ENCODE results near the gene NLRX1. TPM values are rescaled to one million over a fixed set of nuclear protein-coding genes. Genes with fewer than 3 reads are reported as not detected.

The NLRX1 gene
- polyA plus RNA-seq, 1 experiment: 4.7 TPM

DNA sequence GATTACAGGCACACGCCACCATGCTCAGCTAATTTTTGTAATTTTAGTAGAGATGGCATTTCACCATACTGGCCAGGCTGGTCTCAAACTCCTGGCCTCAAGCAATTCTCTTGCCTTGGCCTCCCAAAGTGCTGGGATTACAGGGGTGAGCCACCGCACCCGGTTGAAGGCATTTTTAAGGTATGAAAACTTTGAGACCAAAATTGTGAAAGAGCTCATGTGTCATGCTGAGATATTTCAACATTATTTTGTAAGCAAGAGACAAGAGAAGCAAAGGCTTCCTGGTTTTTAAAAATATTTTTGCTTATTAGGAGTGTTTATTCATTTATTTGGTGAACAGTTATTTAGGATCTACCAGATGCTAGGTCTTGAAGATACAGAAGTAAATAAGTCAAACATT lies 23.6 kb downstream of the NLRX1 start:
- H3K4me3 ChIP-seq (ENCODE audit: low read depth, low read length): no peak overlapping the region
- TF ChIP-seq, protein P1, sequence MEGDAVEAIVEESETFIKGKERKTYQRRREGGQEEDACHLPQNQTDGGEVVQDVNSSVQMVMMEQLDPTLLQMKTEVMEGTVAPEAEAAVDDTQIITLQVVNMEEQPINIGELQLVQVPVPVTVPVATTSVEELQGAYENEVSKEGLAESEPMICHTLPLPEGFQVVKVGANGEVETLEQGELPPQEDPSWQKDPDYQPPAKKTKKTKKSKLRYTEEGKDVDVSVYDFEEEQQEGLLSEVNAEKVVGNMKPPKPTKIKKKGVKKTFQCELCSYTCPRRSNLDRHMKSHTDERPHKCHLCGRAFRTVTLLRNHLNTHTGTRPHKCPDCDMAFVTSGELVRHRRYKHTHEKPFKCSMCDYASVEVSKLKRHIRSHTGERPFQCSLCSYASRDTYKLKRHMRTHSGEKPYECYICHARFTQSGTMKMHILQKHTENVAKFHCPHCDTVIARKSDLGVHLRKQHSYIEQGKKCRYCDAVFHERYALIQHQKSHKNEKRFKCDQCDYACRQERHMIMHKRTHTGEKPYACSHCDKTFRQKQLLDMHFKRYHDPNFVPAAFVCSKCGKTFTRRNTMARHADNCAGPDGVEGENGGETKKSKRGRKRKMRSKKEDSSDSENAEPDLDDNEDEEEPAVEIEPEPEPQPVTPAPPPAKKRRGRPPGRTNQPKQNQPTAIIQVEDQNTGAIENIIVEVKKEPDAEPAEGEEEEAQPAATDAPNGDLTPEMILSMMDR (IDR thresholded peaks at IDR 0.05; ENCODE audit: low read depth, low read length): no peak
- no peaks in the 10 kb centered on the region for H3K9me3 ChIP-seq (ENCODE audit: control insufficient read depth, insufficient read depth, low read length)
- POLR2A ChIA-PET: interaction anchor here (0.6 kb wide), 1 partner anchor 146 kb away, joined by 8 read pairs; no protein-coding TSS in a partner anchor
- CTCF ChIA-PET: interaction anchor here (1.1 to 6.5 kb wide), 4 partner anchors 9 to 131 kb away, joined by 3 to 64 read pairs (median 5); partner anchors contain the start of gene CBL
- H3K27me3 ChIP-seq (ENCODE audit: control insufficient read depth, insufficient read depth, low read length): peaks cover 14% of the 10 kb centered on the region
- no peak for DNase-seq (ENCODE audit: low read depth, low spot score)
- H3K27ac ChIP-seq (ENCODE audit: low read depth, low read length): no peak overlapping the region

DNA sequence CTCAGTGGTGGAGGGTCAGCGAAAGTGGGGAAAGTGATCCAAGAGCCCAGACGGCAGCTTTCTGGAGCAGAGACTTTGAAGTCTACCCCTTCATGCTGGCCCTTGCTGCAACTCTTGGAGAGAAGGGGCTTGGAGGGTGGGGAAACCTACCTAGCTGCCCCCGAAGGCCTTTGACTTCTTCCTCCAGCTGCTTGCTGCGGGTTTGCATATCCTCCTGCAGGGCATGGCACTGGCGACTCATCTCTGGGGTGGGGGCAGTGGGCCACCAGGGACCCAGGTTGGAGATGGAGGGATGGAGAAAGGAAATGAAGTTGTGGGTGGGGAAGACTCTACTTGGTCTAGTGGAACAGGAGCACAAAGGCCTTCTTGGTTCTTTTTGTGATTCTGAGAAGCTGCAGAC lies 24.5 kb downstream of the NLRX1 start:
- POLR2A ChIA-PET: no interaction called here
- CTCF ChIA-PET: interaction anchor here (0.6 to 6.5 kb wide), 3 partner anchors 12 to 130 kb away, joined by 3 to 64 read pairs (median 3); partner anchors contain the start of gene CBL
- no peak for DNase-seq (ENCODE audit: low read depth, low spot score)

DNA sequence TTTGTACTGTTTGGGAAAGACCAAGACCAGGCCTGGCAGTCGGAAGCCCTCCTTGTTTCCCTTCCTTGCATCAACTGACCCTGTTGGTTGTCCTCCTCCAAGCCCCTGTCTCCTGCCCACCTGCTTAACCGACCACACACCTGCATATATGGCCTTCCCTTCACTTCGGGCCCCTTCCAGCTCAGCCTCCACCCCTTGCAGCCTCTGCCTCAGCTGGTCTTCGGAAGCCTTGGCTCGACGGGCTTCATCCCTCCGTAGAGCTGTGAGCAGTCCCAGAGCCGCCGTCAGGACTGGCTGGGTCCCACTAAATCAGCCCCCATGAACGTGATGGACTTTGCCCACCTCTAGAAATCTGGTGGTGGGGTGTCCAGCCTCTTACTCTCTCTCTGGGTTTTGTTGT lies 25.1 kb downstream of the NLRX1 start:
- no peak overlapping the region for H3K27ac ChIP-seq (ENCODE audit: low read depth, low read length)
- peaks cover 10% of the 10 kb centered on the region for H3K27me3 ChIP-seq (ENCODE audit: control insufficient read depth, insufficient read depth, low read length)
- TF ChIP-seq, protein P1 (IDR thresholded peaks at IDR 0.05; ENCODE audit: low read depth, low read length): no peak
- ChIA-PET CTCF (interaction anchor here (0.6 to 6.5 kb wide), 2 partner anchors 12 to 99 kb away, joined by 3 to 64 read pairs; partner anchors contain the start of gene CBL), POLR2A (no interaction called here)
- H3K4me3 ChIP-seq (ENCODE audit: low read depth, low read length): no peak overlapping the region
- no peak for DNase-seq (ENCODE audit: low read depth, low spot score)
- H3K9me3 ChIP-seq (ENCODE audit: control insufficient read depth, insufficient read depth, low read length): no peaks in the 10 kb centered on the region

More for the DNA sequence above, 24.5 kb downstream of the NLRX1 start:
- Histone ChIP-seq H3K4me3 (ENCODE audit: low read depth, low read length) (no peak overlapping the region), H3K9me3 (ENCODE audit: control insufficient read depth, insufficient read depth, low read length) (no peaks in the 10 kb centered on the region), H3K27ac (ENCODE audit: low read depth, low read length) (no peak overlapping the region), H3K27me3 (ENCODE audit: control insufficient read depth, insufficient read depth, low read length) (peaks cover 10% of the 10 kb centered on the region)
- TF ChIP-seq, protein P1 (IDR thresholded peaks at IDR 0.05; ENCODE audit: low read depth, low read length): no peak

DNA sequence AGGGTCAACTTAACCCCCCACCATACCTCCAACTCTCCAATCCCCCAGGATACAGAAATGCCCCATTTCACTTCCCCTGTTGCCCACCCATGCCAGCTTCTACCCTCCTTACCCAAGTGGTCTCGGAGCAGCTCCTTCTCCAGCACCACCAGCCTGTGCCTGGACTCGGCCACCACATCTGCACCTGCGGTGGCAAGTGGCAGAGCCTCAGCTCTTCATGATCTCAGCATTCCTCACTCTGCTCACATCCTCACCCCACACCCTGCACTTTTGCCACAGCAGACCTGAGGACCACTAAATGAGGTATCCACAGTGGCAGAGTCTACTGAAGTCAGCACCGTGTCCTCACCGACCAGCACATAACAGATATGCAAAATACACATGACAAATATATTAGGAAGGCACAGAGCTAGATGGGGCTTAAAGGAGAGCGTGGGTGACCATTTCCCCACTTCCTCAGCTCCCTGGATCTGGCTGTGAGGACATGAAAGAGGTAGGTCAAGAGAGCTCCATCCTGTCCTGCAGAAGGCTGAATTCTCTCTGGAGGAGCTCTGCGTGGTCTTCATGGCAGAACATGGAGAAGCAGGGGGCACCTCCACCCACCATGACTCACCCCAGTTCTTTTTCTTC lies 26.4 kb downstream of the NLRX1 start:
- DNase-seq (ENCODE audit: low read depth, low spot score): no peak
- Histone ChIP-seq H3K4me3 (ENCODE audit: low read depth, low read length) (no peak overlapping the region), H3K9me3 (ENCODE audit: control insufficient read depth, insufficient read depth, low read length) (no peaks in the 10 kb centered on the region), H3K27me3 (ENCODE audit: control insufficient read depth, insufficient read depth, low read length) (peaks cover 4% of the 10 kb centered on the region), H3K27ac (ENCODE audit: low read depth, low read length) (no peak overlapping the region)
- TF ChIP-seq, protein P1 (IDR thresholded peaks at IDR 0.05; ENCODE audit: low read depth, low read length): no peak
- ChIA-PET POLR2A (no interaction called here), CTCF (interaction anchor here (0.8 to 6.5 kb wide), 4 partner anchors 10 to 161 kb away, joined by 3 to 64 read pairs (median 11); partner anchors contain the start of genes CBL, DPAGT1 and NLRX1)

DNA sequence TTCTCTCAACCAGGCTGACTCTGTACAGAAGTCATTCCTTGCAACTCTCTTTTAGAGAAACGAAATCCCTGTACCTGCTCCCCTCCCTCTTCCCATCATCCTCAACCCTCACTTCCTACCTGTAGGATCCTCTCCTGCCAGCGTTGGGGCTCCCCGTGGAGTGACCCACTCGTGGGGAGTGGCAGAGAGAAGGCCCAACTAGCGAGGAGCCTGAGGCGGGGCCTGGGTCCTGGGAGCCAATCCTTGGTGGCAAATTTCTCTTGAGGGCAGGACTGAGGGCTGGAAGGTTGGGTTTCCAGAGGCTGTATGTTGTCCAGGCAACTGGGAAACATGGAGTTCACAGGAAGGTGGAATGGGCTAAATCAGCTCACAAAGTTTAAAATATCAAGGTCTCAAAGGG lies 27.2 kb downstream of the NLRX1 start:
- H3K9me3 ChIP-seq (ENCODE audit: control insufficient read depth, insufficient read depth, low read length): no peaks in the 10 kb centered on the region
- peak; percentile 7 for DNase-seq (ENCODE audit: low read depth, low spot score)
- TF ChIP-seq, protein P1 (IDR thresholded peaks at IDR 0.05; ENCODE audit: low read depth, low read length): no peak
- H3K27ac ChIP-seq (ENCODE audit: low read depth, low read length): no peak overlapping the region
- ChIA-PET CTCF (interaction anchor here (0.8 to 6.5 kb wide), 17 partner anchors 10 to 1885 kb away, joined by 3 to 64 read pairs (median 8); partner anchors contain the start of genes C2CD2L, CBL, DPAGT1 and NLRX1), POLR2A (interaction anchor here (1.1 to 1.3 kb wide), 2 partner anchors 10 to 101 kb away, joined by 3 to 4 read pairs; partner anchors contain the start of gene CBL)
- H3K27me3 ChIP-seq (ENCODE audit: control insufficient read depth, insufficient read depth, low read length): peaks cover 1% of the 10 kb centered on the region
- no peak overlapping the region for H3K4me3 ChIP-seq (ENCODE audit: low read depth, low read length)

All from AG04450 (cell line).